Activated T-helper 2 cell treated with anti-CD3 and anti-CD28 coated beads, Interferon-gamma antibody, Interleukin-2, Interleukin-4, amounts not matched to agents 10 μg/mL and 5 μg/mL and 100 μg/mL, durations not matched to agents 14 hours and 24 hours and 36 hours (primary cell): ENCODE data around the gene ALG9. TPM values are rescaled to one million over a fixed set of nuclear protein-coding genes. Genes with fewer than 3 reads are reported as not detected.

Source experiments
- DNase-seq: peaks from one replicate; pipeline ENCODE4 v3.0.0; 2021; ENCODE audit warnings: low spot score
- H3K27ac Mint-ChIP-seq: one replicate; pipeline ENCODE4 v1.8.0; 2021; ENCODE audit warnings: mixed read lengths
- H3K27me3 Mint-ChIP-seq: one replicate; pipeline ENCODE4 v1.8.0; 2021; ENCODE audit warnings: low read depth, mixed read lengths
- H3K36me3 Mint-ChIP-seq: one replicate; pipeline ENCODE4 v1.8.0; 2021; ENCODE audit warnings: low read depth, mixed read lengths
- H3K4me1 Mint-ChIP-seq: one replicate; pipeline ENCODE4 v1.8.0; 2021; ENCODE audit warnings: low read depth, mixed read lengths
- H3K4me3 Mint-ChIP-seq: one replicate; pipeline ENCODE4 v1.8.0; 2021; ENCODE audit warnings: low read depth, mild to moderate bottlenecking, moderate library complexity, mixed read lengths
- H3K9me3 Mint-ChIP-seq: one replicate; pipeline ENCODE4 v1.8.0; 2021; ENCODE audit warnings: mixed read lengths
- intact Hi-C: fragments of 100-400 bp; cut with micrococcal nuclease; formaldehyde crosslinking; loops from one replicate; pipeline ENCODE4 v1.15.1; 2023
- total RNA-seq: library from RNA; stranded (reverse); gene quantifications from 2 replicates; pipeline ENCODE4 v1.2.3, GENCODE V29; 2022

Gene ALG9
- 33.4 and 39.5 TPM in 2 replicates for total RNA-seq

DNA sequence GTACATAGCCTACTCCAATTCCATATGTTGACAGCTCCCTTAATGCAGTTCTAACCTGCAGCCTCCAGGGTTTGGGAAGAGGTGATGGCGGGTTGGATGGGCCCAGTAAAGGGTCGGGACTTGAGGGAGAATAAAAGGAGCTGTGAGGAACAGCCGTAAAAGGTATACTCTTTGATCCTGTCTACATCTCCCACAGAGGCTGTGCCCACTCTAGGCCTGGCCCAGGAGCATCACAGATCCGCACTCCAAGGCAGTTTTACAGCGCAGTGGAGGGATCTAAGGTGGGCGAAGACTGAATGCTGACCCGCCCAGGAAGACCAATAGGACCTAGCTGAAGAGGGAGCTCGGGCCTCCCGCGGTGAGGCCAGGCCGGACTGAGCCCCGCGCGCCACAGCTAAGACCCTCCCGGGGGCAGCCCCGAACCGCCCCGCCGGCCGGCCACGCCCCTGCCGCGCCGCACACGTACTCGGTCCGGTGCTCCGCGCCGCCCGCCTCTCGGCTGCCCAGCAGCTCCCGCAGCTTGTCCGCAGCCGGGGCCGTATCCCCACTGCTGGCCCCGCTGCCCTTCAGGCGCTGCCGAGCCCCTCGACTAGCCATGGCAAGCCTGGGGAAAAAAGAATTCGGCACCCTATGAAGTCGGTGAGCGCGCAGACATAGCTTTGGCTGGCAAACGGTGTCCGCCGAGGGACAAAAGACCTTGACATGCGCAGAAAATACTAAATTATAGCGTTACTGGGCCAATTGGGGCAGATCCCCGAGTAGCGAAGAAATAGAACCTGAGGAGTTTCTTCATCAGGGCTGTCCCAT, at the start of gene ALG9:
ALG9 (minus strand) TSS at position 696 of the 807 bp plus-strand sequence; CDS start at position 597, 99 bp downstream.
- peak within 1 kb of the TSS; percentile 91 for H3K4me3 Mint-ChIP-seq
- no peaks in the 10 kb centered on the region for H3K9me3 Mint-ChIP-seq
- H3K4me1 Mint-ChIP-seq, result peaks cover 28% of the 10 kb centered on the region
- peaks cover 28% of the 10 kb centered on the region for H3K36me3 Mint-ChIP-seq
- peak; percentile 87 for DNase-seq
- intact Hi-C loops, result loop anchor here (1.0 to 2.0 kb wide), 3 partner anchors 8 to 216 kb away; partner anchors contain the start of genes CFAP68, FDXACB1, SDHD and TIMM8B
- H3K27me3 Mint-ChIP-seq, result no peaks in the 10 kb centered on the region
- H3K27ac Mint-ChIP-seq, result peak within 1 kb of the TSS; percentile 85

- H3K36me3 Mint-ChIP-seq, result no peaks in the 10 kb centered on the region
- DNase-seq, result no peak
- peaks cover 6% of the 10 kb centered on the region for H3K4me1 Mint-ChIP-seq
- no peaks in the 10 kb centered on the region for H3K9me3 Mint-ChIP-seq
- H3K27ac Mint-ChIP-seq, result no peak overlapping the region
- peaks cover 27% of the 10 kb centered on the region for H3K27me3 Mint-ChIP-seq
- H3K4me3 Mint-ChIP-seq, result no peak overlapping the region
- intact Hi-C loops, result no loop called here
These were observed 49.5 kb upstream of the ALG9 start for GRCh38 chr11:111920908-111921307.

DNA sequence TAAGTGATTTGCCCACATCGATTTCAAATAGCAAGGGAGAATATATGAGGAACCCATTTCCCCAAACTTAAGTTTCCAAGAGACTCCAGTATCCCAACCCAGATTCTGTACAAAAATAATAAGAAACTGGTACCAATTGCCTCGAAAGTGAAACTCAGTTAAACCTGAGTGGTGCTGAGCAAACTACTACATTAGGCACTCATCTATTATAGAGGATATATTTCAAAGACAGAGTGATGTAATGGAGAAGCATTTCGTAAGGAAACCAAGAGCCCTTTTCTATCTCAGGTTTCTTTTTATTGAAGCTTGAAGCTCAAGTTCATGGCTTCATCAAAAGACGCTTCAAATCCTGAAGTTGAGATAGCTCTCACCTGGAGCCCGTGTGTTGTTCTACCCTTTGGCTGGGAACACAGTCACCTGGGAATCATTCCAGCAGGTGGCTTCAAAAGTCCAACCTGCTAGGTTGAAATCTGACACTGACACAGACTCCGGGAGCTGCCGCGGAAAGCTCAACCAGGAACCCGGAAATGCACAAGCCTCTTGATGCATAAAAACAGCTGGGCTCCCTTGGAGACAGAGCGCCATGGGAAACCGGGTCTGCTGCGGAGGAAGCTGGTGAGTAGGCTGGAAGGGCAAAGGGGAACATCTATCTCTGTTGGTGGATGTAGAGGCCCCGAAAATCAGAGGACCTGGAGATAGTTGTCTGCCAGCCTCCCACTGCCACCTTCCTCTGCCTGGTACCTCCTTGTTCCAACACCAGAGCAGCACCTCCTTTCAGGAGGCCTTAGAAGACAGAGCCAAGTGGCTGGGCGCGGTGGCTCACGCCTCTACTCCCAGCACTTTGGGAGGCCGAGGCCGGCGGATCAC, 47.2 kb upstream of the ALG9 start, which contains the start of gene C11orf52:
C11orf52 (plus strand) TSS at position 524 of the 867 bp plus-strand sequence; CDS start at position 584, 60 bp downstream.
- Mint-ChIP-seq H3K27me3 (peaks cover 30% of the 10 kb centered on the region), H3K4me3 (no peak within 1 kb of the TSS), H3K36me3 (no peaks in the 10 kb centered on the region), H3K4me1 (peaks cover 2% of the 10 kb centered on the region), H3K9me3 (no peaks in the 10 kb centered on the region), H3K27ac (no peak within 1 kb of the TSS)
- no peak for DNase-seq
- intact Hi-C loops, result no loop called here

- H3K9me3 Mint-ChIP-seq, result no peaks in the 10 kb centered on the region
These were observed 46.4 kb upstream of the ALG9 start for GRCh38 chr11:111917788-111918187.

DNA sequence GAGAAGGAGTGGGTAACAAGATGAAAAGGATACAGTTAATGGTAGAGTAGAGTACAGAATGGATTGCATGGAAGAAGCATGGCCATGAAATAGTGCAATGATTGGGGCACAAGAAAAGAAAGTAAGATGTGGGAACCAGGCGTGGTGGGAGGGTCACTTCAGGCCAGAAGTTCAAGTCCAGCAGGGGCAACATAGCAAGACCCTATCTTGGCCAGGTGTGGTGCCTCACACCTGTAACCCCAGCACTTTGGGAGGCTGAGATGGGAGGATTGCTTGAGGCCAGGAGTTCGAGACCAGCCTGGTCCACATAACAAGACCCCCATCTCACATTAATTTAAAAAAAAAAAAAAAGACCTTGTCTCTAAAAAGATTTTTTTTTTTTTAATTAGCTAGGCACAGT, 45.9 kb upstream of the ALG9 start:
- no peak overlapping the region for H3K4me3 Mint-ChIP-seq
- H3K27ac Mint-ChIP-seq, result no peak overlapping the region
- H3K4me1 Mint-ChIP-seq, result no peaks in the 10 kb centered on the region
- H3K9me3 Mint-ChIP-seq, result no peaks in the 10 kb centered on the region
- DNase-seq, result no peak
- peaks cover 30% of the 10 kb centered on the region for H3K27me3 Mint-ChIP-seq
- H3K36me3 Mint-ChIP-seq, result no peaks in the 10 kb centered on the region
- intact Hi-C loops, result no loop called here

More at GRCh38 chr11:111917788-111918187, 46.4 kb upstream of the ALG9 start:
- no peak for DNase-seq
- intact Hi-C loops, result no loop called here
- Mint-ChIP-seq H3K27me3 (peaks cover 30% of the 10 kb centered on the region), H3K36me3 (no peaks in the 10 kb centered on the region), H3K27ac (no peak overlapping the region), H3K4me3 (no peak overlapping the region), H3K4me1 (no peaks in the 10 kb centered on the region)

- Mint-ChIP-seq H3K4me1 (no peaks in the 10 kb centered on the region), H3K9me3 (no peaks in the 10 kb centered on the region), H3K27me3 (peaks cover 33% of the 10 kb centered on the region), H3K27ac (no peak overlapping the region), H3K36me3 (no peaks in the 10 kb centered on the region), H3K4me3 (no peak overlapping the region)
- DNase-seq, result no peak
- intact Hi-C loops, result no loop called here
These were observed 45.4 kb upstream of the ALG9 start for GRCh38 chr11:111916768-111917167.

GRCh38 chr11:111913997-111914396, 42.6 kb upstream of the ALG9 start:
- Mint-ChIP-seq H3K36me3 (no peaks in the 10 kb centered on the region), H3K27me3 (peaks cover 37% of the 10 kb centered on the region), H3K4me1 (no peaks in the 10 kb centered on the region), H3K4me3 (no peak overlapping the region), H3K9me3 (no peaks in the 10 kb centered on the region), H3K27ac (no peak overlapping the region)
- no peak for DNase-seq
- intact Hi-C loops, result no loop called here

DNA sequence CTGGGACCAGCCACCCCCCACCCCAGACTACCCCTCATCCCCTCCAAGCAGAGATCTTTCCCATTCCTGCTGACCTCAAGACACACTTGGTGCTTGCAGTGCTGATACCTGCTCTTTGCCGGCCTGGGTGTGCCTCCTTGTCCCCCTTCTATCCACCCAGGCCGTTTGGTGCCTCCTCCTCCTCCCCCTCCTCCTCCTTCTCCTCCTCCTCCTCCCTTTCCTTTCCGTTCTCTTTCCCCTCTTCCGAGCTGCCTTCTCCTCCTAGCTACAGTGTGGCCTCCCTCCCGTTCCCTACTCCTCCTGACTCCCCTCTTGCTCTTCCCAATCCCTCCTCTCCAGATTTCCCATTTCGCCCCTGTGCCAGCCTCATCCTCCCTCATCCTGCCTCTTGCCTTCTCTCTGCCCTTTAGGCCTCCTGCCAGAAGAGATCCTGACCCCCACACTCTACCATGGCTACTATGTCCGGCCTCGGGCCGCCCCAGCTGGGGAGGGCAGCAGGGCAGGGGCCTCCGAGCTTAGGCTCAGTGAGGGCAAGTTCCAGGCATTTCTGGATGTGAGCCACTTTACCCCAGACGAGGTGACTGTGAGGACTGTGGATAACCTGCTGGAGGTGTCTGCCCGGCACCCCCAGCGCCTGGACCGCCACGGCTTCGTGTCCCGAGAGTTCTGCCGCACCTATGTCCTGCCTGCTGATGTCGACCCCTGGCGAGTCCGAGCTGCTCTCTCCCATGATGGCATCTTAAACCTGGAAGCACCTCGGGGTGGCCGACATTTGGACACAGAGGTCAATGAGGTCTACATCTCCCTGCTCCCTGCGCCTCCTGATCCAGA, 41.9 kb upstream of the ALG9 start:
- Mint-ChIP-seq H3K9me3 (no peaks in the 10 kb centered on the region), H3K27ac (no peak overlapping the region), H3K36me3 (no peaks in the 10 kb centered on the region), H3K27me3 (peaks cover 37% of the 10 kb centered on the region), H3K4me3 (no peak overlapping the region), H3K4me1 (no peaks in the 10 kb centered on the region)
- intact Hi-C loops, result no loop called here
- no peak for DNase-seq

GRCh38 chr11:111912535-111912934, 41.2 kb upstream of the ALG9 start, which contains the start of gene HSPB2:
HSPB2 (plus strand) TSS chr11:111912734; CDS start chr11:111912830, 96 bp downstream.
- H3K4me1 Mint-ChIP-seq, result no peaks in the 10 kb centered on the region

GRCh38 chr11:111911563-111912401, 40.4 kb upstream of the ALG9 start, which contains the start of gene CRYAB:
CRYAB (minus strand) TSS chr11:111911770; CDS start chr11:111911724, 46 bp downstream.
- peaks cover 35% of the 10 kb centered on the region for H3K27me3 Mint-ChIP-seq
- no peaks in the 10 kb centered on the region for H3K4me1 Mint-ChIP-seq
- no peaks in the 10 kb centered on the region for H3K36me3 Mint-ChIP-seq
- no peaks in the 10 kb centered on the region for H3K9me3 Mint-ChIP-seq
- no peak for DNase-seq
- H3K4me3 Mint-ChIP-seq, result no peak within 1 kb of the TSS
- intact Hi-C loops, result no loop called here
- no peak within 1 kb of the TSS for H3K27ac Mint-ChIP-seq

More at GRCh38 chr11:111912535-111912934, 41.2 kb upstream of the ALG9 start, which contains the start of gene HSPB2:
- Mint-ChIP-seq H3K4me3 (no peak within 1 kb of the TSS), H3K27ac (no peak within 1 kb of the TSS), H3K36me3 (no peaks in the 10 kb centered on the region), H3K27me3 (peaks cover 37% of the 10 kb centered on the region), H3K9me3 (no peaks in the 10 kb centered on the region)
- intact Hi-C loops, result no loop called here
- DNase-seq, result no peak

GRCh38 chr11:111910676-111911562, 39.5 kb upstream of the ALG9 start:
- DNase-seq, result no peak
- Mint-ChIP-seq H3K4me1 (peaks cover 2% of the 10 kb centered on the region), H3K27ac (no peak overlapping the region), H3K27me3 (peaks cover 26% of the 10 kb centered on the region), H3K9me3 (no peaks in the 10 kb centered on the region), H3K36me3 (no peaks in the 10 kb centered on the region), H3K4me3 (no peak overlapping the region)
- intact Hi-C loops, result no loop called here
